ENCODE measurements around the gene DHRS12. TPM values are rescaled to one million over a fixed set of nuclear protein-coding genes. Genes with fewer than 3 reads are reported as not detected.

The DHRS12 gene
- total RNA-seq, 1 donor from 2014 or later: 5.3 TPM

DNA sequence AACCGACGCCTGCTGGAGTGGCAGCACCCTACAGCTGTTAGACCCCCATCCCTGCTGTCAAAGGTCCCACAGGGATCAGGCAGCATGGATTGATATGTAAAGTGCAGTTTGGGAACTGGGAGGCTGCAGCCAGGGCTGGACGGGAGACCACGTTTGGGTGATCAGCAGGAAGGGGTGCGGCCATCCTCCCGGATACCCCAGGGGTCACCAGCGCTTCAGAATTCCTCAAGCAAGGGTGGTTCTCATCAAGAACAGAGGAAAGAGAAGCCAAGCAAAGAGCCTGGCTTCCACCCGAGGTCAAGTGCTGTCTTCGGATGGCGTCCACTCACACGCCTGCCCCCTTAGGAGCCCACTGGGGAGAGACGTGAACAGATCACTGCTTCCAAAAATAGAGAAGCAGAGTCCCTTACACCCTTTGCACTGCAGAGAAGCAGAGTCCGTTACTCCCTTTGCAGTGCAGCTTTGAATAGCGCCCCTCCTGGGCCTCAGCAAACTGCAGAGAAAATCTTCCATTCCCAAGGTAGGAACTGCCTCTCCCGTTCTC lies 35.5 kb downstream of the DHRS12 start:
- intact Hi-C loops (cut with micrococcal nuclease): no loop called here

DNA sequence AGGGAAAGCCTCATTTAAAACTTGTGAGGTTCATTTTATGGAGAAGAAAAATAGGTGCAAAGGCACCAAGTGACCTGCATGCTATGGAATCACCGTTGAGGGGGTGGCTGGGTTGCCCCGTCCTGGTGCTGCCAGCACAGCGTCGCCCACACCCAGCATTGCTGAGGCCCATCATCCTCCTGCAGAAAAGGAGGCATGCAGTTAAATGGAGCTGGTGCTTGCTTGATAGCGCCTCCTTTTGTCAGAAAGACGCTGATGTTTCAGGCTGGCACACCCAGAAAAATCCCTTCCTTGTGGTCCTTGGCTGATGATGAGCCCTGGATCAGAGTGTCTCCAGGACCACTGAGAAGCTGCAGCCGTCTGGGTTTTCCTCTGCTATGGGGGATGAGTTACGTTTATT lies 36.9 kb downstream of the DHRS12 start:
- intact Hi-C loops (cut with micrococcal nuclease): no loop called here

DNA sequence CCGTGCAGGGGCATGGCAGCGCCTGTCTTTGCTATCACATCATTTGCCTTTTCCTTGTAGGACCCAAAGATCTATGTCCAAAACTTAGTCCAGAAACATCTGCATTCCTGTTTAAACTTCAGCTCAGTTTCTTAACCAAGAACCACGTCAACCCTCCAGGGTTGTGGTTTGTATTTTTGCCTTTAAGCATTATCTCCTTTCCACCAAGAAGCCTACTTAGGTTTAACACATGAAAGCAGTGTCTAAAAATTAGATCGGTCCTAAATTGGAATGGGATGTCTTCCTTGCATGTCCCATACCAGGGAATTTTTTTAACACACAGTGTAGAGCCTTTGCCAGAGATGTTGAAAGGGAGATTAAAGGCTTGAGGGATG lies 38.8 kb downstream of the DHRS12 start:
- intact Hi-C loops (cut with micrococcal nuclease): no loop called here

DNA sequence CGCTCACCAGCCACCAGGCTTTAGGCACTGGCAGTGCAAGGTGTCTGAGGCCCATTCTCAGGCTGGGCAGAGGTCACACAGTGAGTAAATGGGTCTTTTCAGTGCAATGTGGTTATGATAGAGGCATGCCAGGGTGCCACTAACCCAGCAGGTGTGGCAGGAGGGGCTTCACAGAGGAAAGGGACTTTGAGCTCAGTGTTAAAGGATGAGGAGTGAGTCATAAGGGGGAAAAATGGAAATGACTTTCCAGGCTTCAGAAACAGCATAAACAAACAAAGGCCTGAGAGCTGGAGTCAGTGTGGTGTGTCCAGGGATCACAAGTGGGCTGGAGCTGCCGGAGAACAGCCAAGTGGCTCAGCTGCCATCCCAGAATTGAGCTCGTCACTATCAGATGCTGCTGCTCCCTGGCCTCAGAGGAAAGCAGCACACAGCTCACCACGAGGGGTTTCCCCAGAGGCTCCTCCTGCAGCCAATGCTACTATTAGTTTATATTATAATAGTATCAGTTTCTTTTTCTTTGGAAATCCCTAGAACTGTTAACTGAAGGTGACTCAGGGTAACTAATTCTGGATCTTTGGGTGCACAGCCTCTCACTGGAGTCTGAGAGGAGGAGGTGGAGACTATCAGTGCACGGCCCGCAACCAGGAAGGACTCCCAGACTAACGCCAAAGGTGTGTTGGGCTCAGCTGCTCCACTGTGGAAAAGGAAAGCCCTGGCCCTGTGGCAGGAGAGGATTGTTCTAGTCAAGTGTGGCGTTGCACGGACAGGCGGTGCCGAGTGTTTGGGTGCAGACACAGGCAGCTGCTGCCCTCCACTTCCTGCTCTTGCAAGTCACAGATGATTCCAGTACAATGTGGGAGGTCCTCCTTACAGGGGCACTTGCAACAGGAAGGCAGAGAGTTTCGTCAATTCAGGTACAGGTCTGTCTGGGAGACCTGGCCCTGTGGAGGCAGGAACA lies 39.5 kb downstream of the DHRS12 start:
- intact Hi-C loops (cut with micrococcal nuclease): loop anchor here (1.0 to 5.0 kb wide), 4 partner anchors 39 to 311 kb away; partner anchors contain the start of genes INTS6 and WDFY2

DNA sequence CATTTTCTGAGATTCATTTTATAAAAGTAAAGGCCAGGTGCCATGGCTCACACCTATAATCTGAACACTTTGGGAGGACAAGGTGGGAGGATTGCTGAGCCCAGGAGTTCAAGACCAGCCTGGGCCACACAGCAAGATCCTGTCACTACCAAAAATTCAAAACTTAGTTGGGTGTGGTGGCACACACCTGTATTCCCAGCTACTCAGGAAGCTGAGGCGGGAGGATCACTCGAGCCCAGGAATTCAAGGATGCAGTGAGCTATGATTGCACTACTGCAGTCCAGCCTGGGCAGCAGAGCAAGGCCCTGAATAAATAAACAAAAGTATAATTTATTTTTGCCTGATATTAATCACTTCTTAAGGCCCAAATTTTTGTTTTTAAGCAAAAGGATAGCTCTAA lies 40.5 kb downstream of the DHRS12 start:
- intact Hi-C loops (cut with micrococcal nuclease): loop anchor here (5.0 kb wide), 1 partner anchor 116 kb away; no protein-coding TSS in a partner anchor

DNA sequence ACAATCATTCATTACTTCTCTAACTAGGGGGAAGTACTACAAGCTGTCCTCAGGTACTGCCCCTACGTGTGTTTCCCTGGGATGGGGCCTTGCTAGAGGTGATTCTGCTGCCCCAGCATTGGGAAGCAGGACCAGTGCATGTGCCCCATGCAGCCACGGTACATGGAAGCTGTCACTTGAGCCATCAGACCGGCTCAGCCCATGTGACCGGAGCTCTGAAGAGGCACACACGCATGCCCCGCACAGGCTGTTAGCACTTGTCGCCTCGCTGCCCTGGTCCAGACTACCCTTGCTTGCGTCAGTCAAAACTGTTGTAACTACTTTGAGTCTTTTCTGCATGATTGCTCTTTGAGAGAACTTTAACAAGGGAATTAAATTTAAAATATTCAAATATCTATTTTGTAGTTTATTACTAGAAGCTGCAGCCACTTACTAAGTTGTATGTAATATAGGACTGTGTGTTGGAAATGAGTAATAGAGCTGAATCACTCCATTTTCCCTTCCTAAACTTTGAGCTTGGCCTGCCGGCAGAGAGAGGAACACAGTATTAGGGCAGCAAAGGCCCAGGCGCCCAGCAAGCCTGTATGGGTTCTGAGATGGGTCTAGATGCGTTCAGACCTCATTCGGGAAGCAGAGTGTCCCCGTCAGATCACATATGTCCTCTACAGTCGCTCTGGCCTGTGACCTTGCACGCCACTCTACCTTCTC lies 42.2 kb downstream of the DHRS12 start:
- intact Hi-C loops (cut with micrococcal nuclease): loop anchor here (5.0 kb wide), 1 partner anchor 114 kb away; no protein-coding TSS in a partner anchor

DNA sequence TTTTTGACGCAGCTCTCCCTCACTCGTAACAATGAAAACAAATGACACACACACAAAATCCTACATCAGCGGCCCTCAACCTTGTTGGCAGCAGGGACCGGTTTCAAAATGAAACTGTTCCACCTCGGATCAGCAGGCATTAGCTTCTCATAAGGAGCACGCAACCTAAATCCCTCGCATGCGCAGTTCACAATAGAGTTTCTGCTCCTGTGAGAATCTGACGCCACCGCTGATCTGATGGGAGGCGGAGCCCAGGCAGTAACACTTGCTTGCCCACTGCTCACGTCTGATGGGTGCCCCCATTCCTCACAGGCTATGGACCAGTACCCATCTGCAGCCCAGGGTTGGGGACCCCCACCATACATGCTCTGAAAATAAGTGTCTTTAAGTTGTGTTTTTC lies 43.4 kb downstream of the DHRS12 start:
- intact Hi-C loops (cut with micrococcal nuclease): loop anchor here (5.0 kb wide), 1 partner anchor 113 kb away; no protein-coding TSS in a partner anchor

DNA sequence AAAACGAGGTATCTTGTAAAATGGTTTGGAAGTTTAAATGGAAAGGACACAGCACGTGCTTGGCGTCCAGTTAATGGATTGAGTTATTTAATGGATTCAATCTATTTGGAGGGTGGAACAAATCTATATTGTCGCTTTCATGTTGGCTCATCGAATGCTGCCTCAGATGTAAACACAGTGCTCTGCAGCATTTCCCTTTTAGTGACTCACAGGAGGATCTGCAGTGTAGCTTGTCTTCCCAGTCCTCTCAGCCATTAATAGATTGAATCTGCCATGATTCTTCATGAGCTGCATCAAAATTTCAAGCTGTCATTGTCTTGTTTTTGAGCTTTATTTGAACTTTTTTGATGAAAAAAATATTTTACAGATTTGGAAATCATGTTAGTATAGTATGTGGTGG lies 44.7 kb downstream of the DHRS12 start:
- intact Hi-C loops (cut with micrococcal nuclease): no loop called here

DNA sequence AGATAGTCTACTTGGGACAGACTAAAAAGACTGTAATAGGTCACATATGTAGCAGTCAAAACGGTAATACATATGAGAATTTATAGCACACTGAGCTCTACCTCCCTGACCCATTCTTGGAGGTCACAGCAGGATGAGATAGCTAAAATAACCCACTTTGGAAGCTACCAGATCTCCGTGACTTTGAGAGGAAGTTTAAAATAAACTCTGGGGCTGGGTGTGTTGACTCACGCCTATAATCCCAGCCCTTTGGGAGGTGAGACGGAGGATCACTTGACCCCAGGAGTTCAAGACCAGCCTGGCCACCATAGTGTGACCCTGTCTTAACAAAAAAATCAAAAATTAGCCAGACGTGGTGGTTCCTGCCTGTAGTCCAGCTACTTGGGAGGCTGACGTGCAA lies 45.3 kb downstream of the DHRS12 start:
- intact Hi-C loops (cut with micrococcal nuclease): no loop called here

DNA sequence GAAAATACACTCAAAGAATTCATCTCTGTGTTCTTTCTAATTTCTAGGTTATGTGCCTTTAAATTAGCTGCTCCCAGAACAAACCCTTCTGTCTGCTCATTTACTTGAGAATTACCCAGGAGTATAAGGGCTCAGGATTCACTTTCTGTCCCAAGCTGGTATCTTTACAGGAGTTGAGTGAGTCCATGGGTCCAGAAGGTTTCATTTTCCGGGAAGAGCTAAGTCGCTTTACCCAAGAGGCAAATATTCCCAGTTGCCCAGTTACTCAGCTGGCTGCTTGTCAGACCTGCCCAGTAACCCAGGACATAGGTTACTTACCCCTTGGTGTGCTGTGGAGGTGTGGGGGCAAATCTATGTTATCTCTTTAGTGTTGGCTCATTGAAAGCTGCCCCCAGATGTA lies 47.3 kb downstream of the DHRS12 start:
- intact Hi-C loops (cut with micrococcal nuclease): no loop called here

DNA sequence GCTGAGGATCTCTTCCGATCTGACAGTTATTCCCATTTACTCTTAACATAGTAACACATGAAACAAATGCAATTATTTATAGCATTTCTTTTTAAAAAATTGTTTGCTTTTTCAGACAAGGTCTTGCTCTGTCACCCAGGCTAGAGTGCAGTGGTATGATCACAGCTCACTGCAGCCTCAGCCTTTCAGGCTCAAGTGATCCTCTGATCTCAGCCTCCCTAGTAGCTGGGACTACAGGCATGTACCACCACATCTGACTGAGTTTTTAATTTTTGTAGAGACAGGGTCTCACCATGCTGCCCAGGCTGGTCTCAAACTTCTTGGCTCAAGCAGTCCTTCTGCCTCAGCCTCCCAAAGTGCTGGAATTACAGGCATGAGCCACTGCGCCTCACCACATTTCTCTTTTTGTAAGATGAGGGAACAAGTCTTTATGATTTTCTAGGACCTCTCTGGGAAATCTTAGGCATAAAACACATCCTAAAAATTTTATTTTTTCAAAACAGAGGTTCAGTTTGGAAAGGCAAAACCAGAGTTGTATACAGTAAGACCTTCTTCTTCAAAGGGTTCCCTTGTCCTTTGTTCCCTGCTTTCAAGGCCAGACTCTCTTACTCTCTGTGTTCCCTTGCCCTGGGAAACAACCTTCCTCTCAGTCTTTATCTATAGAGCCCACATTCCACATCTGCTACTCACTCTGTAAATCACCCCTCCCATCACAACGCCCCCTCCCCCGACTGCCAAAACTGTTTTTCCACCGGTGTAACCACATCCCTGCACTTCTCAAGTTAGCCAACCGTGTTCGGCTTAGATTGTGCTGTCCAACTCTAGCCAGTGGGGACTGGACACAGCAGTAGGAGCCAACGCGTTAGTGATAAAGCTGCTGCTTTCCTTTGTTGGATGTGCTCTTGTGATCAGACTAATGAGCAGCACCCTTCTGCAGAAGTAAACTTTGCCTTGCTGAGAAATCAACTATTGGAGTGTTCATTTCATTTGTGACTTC lies 56.2 kb downstream of the DHRS12 start:
- intact Hi-C loops (cut with micrococcal nuclease): no loop called here

DNA sequence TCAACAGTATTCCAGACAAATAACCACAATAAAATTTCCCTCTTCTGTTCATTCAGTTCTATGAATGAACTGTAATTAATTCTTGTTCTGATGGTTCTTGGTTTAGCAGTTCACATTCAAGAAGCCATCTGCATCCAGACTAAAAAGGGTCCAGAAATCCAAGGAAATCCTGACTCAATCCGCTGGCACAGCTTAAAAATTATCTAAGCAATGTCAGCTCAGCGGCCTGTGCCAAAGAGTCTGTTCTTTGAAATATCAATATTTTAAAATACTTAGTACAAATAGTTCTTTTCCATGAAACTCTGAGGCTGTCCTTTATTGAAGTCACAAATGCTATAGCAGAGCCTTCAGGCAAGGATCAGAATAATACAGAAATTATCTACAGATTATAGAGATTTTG lies 57.2 kb downstream of the DHRS12 start:
- intact Hi-C loops (cut with micrococcal nuclease): no loop called here

DNA sequence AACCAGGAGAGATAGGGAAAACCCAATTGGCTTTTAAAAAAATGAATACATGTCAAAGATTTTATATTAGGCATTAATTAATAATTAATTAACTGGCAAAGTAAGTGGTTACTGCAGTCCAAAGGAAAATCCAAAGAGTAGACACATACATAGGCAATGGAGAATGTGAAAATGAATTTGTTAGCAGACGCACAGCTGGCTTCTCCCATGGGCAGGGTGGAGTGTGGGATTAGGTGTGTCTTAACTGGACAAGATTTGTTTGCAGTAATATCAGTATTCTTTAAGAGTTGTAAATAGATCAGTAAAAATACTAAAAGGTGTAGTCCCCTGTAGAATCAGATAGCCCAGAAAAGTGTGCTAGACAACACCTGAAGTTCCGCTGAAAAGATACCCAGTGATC lies 58.7 kb downstream of the DHRS12 start:
- intact Hi-C loops (cut with micrococcal nuclease): no loop called here

DNA sequence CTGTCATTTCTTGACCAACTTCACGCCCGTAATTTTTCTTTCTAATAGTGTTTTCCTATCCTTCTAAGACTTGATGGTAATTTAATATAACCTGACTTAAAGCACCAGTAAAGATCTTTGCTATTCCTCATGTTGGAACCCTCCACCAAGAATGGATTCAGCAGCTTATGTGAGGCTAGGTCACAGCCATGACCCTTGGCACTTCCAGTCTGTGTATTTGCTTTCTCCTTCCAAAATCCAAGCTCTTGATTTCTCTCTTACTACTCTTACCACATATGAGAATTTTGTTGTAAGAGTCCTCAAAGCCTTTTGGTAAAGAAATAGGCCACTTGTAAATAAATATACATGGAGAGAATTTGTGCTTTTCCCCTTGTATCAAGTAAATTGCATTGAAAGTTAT lies 61.4 kb downstream of the DHRS12 start:
- intact Hi-C loops (cut with micrococcal nuclease): no loop called here

DNA sequence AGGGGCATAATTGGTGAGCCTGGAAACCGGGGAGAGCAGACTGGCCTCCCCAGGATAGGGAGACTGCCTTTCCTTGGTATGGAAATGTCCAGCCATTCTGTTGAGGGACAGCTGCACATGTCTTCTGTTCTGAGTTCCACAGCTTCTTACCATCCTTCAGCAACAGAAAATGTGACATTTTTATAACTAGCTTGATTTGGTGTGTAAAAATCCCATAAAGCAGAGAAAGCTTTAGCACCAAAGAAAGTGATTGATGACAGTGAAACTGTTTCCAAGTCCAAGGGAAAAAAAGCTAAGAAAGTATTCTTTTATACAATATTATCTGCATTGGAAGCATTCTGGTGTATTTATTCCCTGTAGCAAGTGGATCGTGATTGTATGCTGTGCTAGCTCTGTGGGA lies 61.9 kb downstream of the DHRS12 start:
- intact Hi-C loops (cut with micrococcal nuclease): no loop called here

DNA sequence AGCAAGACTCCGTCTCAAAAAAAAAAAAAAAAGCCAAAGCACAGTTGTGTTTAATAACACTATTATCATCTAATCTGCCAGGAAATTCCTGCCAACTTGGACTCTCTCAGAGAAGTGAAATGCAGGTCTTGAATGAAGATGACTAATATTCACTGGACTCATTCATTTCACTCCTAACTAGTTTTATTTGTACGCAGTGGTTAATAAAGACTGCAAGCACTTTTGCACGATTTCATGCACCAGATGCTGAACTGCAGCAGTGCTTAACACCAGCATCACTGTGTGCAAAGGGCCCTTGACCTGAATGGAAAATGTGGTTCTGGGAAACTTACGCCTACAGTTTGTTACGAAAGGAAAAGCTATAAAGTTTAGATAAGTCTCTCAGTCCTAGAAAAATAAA lies 63.3 kb downstream of the DHRS12 start:
- intact Hi-C loops (cut with micrococcal nuclease): no loop called here

DNA sequence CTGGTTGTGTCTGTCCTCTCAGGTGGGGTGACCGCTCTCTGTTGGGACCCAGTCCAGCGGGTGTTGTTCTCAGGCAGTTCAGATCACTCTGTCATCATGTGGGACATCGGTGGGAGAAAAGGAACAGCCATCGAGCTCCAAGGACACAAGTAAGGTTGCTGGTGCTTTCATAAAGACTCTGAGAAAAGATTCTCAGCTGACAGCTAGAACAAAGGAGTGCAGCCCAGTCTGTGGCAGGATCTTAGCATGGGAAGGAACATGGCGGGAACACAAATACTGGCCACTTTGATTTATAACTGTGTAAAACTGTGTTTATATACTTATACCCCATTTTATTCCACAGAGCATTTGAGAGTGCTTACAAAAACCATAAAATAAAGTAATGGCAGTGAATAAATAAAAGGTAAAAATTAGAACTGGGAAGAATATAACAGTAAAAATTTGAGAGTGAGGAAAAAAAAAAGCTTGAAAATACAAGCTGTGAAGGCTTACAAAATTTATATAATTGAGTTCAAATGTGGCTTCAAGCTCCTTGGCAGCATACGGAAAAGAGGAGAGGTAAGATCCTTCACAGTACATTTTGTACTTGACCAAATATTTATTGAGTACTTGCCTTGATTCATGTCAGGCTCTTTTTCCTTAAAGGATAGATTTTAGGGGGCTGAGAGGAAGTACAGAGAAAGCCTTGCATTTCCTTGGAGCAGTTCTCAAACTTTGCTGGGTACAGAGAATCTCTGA lies 64.8 kb downstream of the DHRS12 start:
- intact Hi-C loops (cut with micrococcal nuclease): no loop called here

DNA sequence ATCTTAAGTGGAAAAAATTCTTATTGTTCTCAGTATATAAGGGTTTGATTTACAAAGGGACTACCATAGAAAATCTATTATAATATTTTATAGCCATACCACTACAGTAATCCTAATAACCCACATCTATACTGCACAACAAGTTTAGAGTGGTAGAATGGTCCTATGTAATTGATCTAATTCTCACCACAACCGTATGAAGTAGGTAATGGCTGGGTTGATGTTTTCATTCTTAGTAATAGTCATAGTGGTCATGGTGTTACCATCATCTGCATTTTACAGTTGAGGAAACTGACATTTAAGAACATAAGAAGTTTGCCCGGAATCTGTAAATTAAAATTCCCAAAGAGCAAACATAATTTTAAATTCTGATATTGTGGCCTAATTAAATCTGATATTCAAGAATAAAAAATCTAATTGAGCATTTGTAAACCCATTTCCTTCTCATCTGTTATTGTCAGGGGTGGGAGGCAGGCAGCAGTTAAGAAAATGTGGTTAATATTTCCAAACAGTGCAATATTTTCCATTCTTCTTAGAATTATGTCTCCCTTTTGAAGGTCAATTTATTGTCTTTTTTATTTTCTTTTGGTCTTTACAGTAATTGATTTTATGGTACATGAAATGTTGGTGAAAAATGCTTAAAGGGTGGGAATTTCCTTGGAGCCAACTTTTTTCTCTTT lies 65.6 kb downstream of the DHRS12 start:
- intact Hi-C loops (cut with micrococcal nuclease): no loop called here

DNA sequence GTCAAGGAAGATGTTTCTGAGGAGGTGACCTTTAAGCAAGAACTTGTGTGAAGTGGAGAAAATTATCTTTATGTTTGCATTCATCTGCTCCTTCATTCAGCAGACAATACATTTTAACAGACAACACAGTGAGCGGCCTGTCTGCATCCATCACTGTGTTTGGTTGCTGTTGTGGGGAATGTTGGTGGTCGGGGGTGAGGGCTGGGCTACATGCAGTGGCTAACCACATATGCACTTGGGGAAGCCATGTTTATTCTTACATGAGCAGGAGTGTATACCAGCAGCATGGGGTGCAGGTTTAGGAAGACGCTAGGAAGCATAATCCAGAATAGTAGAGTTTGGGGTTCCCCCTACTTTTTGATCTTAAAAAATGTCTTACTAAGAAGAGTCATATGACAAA lies 66.4 kb downstream of the DHRS12 start:
- intact Hi-C loops (cut with micrococcal nuclease): no loop called here

DNA sequence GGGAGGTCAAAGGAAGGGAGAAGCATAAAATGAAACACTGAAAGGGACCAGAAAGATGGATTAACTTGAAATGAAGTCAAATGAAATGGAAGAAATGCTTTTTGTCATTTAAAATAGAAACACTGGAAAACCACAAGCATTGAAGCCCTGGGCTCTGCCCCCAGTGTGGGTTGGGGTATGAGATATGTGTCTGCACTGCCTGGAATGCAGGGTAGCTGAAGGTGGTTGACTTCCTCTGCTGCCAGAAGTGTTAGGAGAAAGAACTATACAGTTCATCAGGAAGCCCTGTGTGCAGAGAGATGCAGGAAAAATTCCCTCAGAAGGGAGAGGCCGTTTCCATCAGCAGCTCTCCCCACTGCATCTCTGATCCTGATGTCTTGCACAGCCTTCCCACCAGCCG lies 69.2 kb downstream of the DHRS12 start:
- intact Hi-C loops (cut with micrococcal nuclease): no loop called here

Measured in T-helper 1 cell treated with Interleukin-12 subunit alpha and Interleukin-12 subunit beta and Interleukin-4 antibody, amounts not matched to agents 30 ng/mL and 1 ng/mL, for 36 hours (primary cell).